ENCODE measurements around the gene TP53I11.

GRCh38 chr11:44944853-44945235 lies 5.8 kb downstream of the TP53I11 start:
- TF ChIP-seq CTCF (IDR thresholded peaks at IDR 0.05; ENCODE audit: low read length): no peak
- TF ChIP-seq EZH2 (optimal IDR thresholded peaks at IDR 0.05; ENCODE audit: low read depth, low read length): no peak
- TF ChIP-seq EZH2phosphoT487 (IDR thresholded peaks at IDR 0.05; ENCODE audit: low read length): no peak
